LNCaP clone FGC (cell line): ENCODE results near the gene CLIC6.

Source experiments
- DNase-seq: peaks from one replicate; pipeline ENCODE4 v3.0.0-alpha.2; 2011; ENCODE audit warnings: low read depth
- H3K4me3 ChIP-seq: 2 replicates; pipeline ENCODE4 v1.5.1; 2011; ENCODE audit warnings: mild to moderate bottlenecking, low read depth, low read length, control low read depth
- CTCF ChIP-seq: IDR thresholded peaks from 2 replicates; pipeline ENCODE4 v1.5.1; 2012; ENCODE audit warnings: mild to moderate bottlenecking; ENCODE audit not compliant: control insufficient read depth, insufficient read depth; ENCODE audit errors: extremely low read depth

The CLIC6 gene

GRCh38 chr21:34698270-34699015, 29.6 kb downstream of the CLIC6 start:
- no peak for TF ChIP-seq CTCF
- DNase-seq = no peak
- no peak overlapping the region for H3K4me3 ChIP-seq

- TF ChIP-seq CTCF = no peak
These were observed 31.8 kb downstream of the CLIC6 start for GRCh38 chr21:34700605-34701004.

DNA sequence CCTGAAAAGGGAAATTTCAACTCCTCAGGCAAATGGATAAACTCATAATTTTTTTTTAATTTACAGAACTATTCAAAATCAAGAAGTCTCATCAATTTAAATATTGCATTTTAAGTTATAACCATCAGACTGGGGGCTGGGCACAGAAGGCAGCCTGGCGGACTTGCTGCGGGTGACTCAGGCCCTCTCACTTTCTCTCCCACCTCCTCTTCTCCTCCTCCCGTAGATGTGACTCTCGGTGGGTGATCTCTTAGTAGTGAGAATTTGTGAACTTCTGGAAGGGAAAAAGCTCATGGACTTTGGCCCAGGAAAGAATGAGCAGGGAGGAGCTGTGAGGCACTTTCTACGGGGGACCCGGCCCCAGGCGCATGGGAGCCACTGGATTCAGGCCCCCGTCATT, 32.9 kb downstream of the CLIC6 start:
- TF ChIP-seq CTCF = no peak
- H3K4me3 ChIP-seq = no peak overlapping the region
- no peak for DNase-seq

More at GRCh38 chr21:34700605-34701004, 31.8 kb downstream of the CLIC6 start:
- peak; percentile 31 for DNase-seq
- H3K4me3 ChIP-seq = no peak overlapping the region

GRCh38 chr21:34702341-34703170, 33.8 kb downstream of the CLIC6 start:
- no peak for TF ChIP-seq CTCF
- no peak for DNase-seq
- H3K4me3 ChIP-seq = no peak overlapping the region

DNA sequence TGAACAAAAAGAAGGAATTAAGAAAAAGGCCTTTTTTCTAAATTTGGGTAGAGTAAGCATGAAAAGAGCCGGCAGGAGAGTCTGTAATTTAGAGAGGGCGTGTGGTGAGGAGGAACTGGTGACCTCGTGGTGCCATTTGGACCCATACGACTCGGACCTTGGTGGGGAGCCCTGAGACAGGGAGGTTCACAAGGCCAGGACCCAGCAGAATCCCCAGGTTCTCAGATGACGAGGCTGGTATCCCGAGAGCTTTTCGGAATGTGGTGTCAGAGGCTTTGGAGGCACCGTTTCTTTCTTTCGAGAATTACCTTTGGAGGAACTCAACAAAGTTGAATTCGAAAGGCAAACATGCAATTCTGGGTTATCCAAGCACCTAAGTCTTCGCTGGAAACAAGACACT, 34.8 kb downstream of the CLIC6 start:
- DNase-seq = no peak
- no peak for TF ChIP-seq CTCF

GRCh38 chr21:34704119-34704518, 35.3 kb downstream of the CLIC6 start:
- no peak for TF ChIP-seq CTCF
- DNase-seq = no peak
- no peak overlapping the region for H3K4me3 ChIP-seq

More for the DNA sequence above, 34.8 kb downstream of the CLIC6 start:
- H3K4me3 ChIP-seq = no peak overlapping the region

DNA sequence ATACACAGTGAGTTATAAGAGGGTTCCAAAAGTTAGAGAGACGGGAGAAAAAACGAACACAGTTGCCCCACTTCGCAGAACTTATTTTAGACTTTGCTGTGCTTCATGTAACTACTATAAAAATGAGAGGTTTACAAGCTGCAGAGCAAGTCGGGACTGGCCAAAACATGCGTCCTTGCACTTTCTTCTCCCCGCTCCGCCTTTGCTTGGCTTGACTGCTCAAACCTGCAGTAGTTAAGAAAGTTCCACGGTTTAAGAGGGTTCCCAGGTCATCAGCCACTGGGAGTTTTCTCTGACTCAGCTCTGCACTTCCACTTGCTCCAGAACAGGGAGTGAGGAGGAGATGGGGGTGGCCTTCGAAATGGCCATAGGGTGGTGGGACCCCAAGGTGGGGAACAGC, 36.2 kb downstream of the CLIC6 start:
- no peak for DNase-seq
- no peak overlapping the region for H3K4me3 ChIP-seq
- TF ChIP-seq CTCF = no peak
